Left ventricle myocardium inferior (tissue), 1 donor: ENCODE results near the gene GHR. TPM values are rescaled to one million over a fixed set of nuclear protein-coding genes. Genes with fewer than 3 reads are reported as not detected.

ENCODE experiments used
- DNase-seq: peaks from one replicate; pipeline ENCODE4 v3.0.0-alpha.2; 2020
- H3K27ac ChIP-seq: fragments of 200-600 bp; replicated peaks from 2 replicates; pipeline ENCODE4 v1.8.0; 2021
- H3K27me3 ChIP-seq: fragments of 200-600 bp; 2 replicates; pipeline ENCODE4 v1.8.0; 2021; ENCODE audit warnings: low read depth
- H3K36me3 ChIP-seq: fragments of 200-600 bp; 2 replicates; pipeline ENCODE4 v1.8.0; 2021
- H3K4me1 ChIP-seq: fragments of 200-600 bp; 2 replicates; pipeline ENCODE4 v1.8.0; 2021
- H3K4me3 ChIP-seq: fragments of 200-600 bp; 2 replicates; pipeline ENCODE4 v1.8.0; 2021; ENCODE audit warnings: mild to moderate bottlenecking, moderate library complexity
- H3K9me3 ChIP-seq: fragments of 200-600 bp; replicated peaks from 2 replicates; pipeline ENCODE4 v1.8.0; 2021
- CTCF ChIP-seq: fragments of 200-600 bp; IDR thresholded peaks from 2 replicates; pipeline ENCODE4 v1.8.0; 2021; ENCODE audit warnings: antibody characterized with exemption, mild to moderate bottlenecking, borderline replicate concordance
- intact Hi-C: fragments of 100-400 bp; cut with micrococcal nuclease; formaldehyde crosslinking; loops from one replicate; pipeline ENCODE4 v1.11.0; 2022
- total RNA-seq: library from RNA; stranded (reverse); fragmentation: NEBNext Ultra II Directional; extraction: Animal tissue kit (Norgen Biotek cat#: 25700); gene quantifications from one replicate; pipeline ENCODE4 v1.2.1, GENCODE V29; 2021
- donor health status: DM: no; HTN: yes; CAD: no; lungs with severe emphysema.

The GHR gene
- total RNA-seq, 1 donor from 2014 or later: 12.9 TPM

GRCh38 chr5:42740920-42741319, 317.7 kb downstream of the GHR start:
- H3K9me3 ChIP-seq: peaks cover 4% of the 10 kb centered on the region
- no peaks in the 10 kb centered on the region for H3K27me3 ChIP-seq
- intact Hi-C loops: no loop called here
- no peak overlapping the region for H3K27ac ChIP-seq
- no peak for TF ChIP-seq CTCF
- no peaks in the 10 kb centered on the region for H3K36me3 ChIP-seq
- H3K4me3 ChIP-seq: no peak overlapping the region
- DNase-seq: no peak
- no peaks in the 10 kb centered on the region for H3K4me1 ChIP-seq

- DNase-seq: no peak
- Histone ChIP-seq H3K36me3 (no peaks in the 10 kb centered on the region), H3K27ac (no peak overlapping the region), H3K27me3 (no peaks in the 10 kb centered on the region), H3K9me3 (peaks cover 4% of the 10 kb centered on the region), H3K4me1 (no peaks in the 10 kb centered on the region), H3K4me3 (no peak overlapping the region)
- TF ChIP-seq CTCF: peak; percentile 30
- intact Hi-C loops: no loop called here
Observed at GRCh38 chr5:42745426-42745825, 322.2 kb downstream of the GHR start.

- no peaks in the 10 kb centered on the region for H3K36me3 ChIP-seq
- intact Hi-C loops: no loop called here
- H3K4me1 ChIP-seq: no peaks in the 10 kb centered on the region
- H3K4me3 ChIP-seq: no peak overlapping the region
- no peak for DNase-seq
- no peaks in the 10 kb centered on the region for H3K27me3 ChIP-seq
- peaks cover 4% of the 10 kb centered on the region for H3K9me3 ChIP-seq
- H3K27ac ChIP-seq: no peak overlapping the region
- no peak for TF ChIP-seq CTCF
Observed at GRCh38 chr5:42745856-42746255, 322.6 kb downstream of the GHR start.

- Histone ChIP-seq H3K27me3 (no peaks in the 10 kb centered on the region), H3K27ac (no peak overlapping the region), H3K4me3 (no peak overlapping the region), H3K9me3 (no peaks in the 10 kb centered on the region), H3K4me1 (no peaks in the 10 kb centered on the region), H3K36me3 (no peaks in the 10 kb centered on the region)
- no peak for TF ChIP-seq CTCF
- intact Hi-C loops: no loop called here
- no peak for DNase-seq
Observed at GRCh38 chr5:42749020-42749419, 325.8 kb downstream of the GHR start.

- intact Hi-C loops: no loop called here
- Histone ChIP-seq H3K4me3 (no peak overlapping the region), H3K27ac (no peak overlapping the region), H3K4me1 (no peaks in the 10 kb centered on the region), H3K36me3 (no peaks in the 10 kb centered on the region), H3K27me3 (no peaks in the 10 kb centered on the region), H3K9me3 (no peaks in the 10 kb centered on the region)
- no peak for DNase-seq
- no peak for TF ChIP-seq CTCF
Observed at GRCh38 chr5:42750507-42750906, 327.3 kb downstream of the GHR start.

GRCh38 chr5:42751044-42751443, 327.8 kb downstream of the GHR start:
- Histone ChIP-seq H3K9me3 (no peaks in the 10 kb centered on the region), H3K27me3 (no peaks in the 10 kb centered on the region), H3K27ac (no peak overlapping the region), H3K36me3 (no peaks in the 10 kb centered on the region), H3K4me3 (no peak overlapping the region), H3K4me1 (no peaks in the 10 kb centered on the region)
- DNase-seq: no peak
- intact Hi-C loops: no loop called here
- no peak for TF ChIP-seq CTCF
